ENCODE measurements around the gene ANTXR1. TPM values are rescaled to one million over a fixed set of nuclear protein-coding genes. Genes with fewer than 3 reads are reported as not detected.
"Not testable (repeated sequence)": the region's sequence is repeated elsewhere in the genome, so short reads cannot be mapped to it uniquely, and the experiment has no call there.

ANTXR1 gene
- polyA plus RNA-seq, 3 donors from 2014 or later: not detected

GRCh38 chr2:69216535-69217332 is 203.8 kb downstream of the ANTXR1 start:
- no peak overlapping the region for H3K4me3 Mint-ChIP-seq
- peaks cover 2 to 7% (median 3%) of the 10 kb centered on the region in 3 donors for H3K27me3 Mint-ChIP-seq (ENCODE audit: low read depth in 3 of 3)
- H3K9me3 Mint-ChIP-seq: no peaks in the 10 kb centered on the region
- no peak for DNase-seq
- H3K36me3 Mint-ChIP-seq: no peaks in the 10 kb centered on the region
- H3K4me1 Mint-ChIP-seq: no peaks in the 10 kb centered on the region
- no peak overlapping the region for H3K27ac Mint-ChIP-seq

DNA sequence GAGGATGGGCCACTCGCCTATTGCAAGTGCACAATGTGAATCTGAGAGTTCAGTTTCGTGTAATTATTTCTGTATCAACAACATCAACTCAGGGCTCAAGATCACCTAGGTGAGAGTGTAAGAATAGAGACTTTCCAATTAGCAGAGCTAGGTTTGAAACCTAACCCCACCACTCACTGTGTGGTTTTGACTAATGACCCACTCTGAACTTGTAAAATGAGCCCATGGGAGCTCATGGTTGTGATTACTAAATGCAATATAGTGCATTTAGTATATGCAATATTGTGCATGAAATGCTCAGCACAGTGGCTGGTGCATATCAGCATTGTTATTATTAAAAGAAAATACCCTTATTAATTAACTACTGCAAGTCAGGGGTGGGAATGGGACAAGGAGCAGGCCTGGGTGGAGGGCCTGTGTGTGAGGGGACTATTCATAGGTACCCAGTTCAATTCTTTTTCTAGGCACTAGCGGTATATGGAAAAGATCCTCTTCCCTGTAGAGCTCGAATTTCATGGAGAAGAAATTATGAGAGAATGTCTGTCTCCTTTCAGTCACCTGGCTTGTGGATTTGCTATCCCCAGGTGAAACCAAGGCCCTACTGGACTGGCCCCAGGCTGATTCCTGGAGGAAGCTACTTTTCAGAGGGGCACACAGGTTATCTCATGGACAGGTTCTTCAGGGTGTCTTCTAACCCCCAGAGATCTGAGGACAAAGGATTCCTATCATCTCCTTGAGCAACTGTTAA is 204.5 kb downstream of the ANTXR1 start:
- H3K27ac Mint-ChIP-seq: no peak overlapping the region
- no peak for DNase-seq
- peaks cover 2 to 12% (median 3%) of the 10 kb centered on the region in 3 donors for H3K27me3 Mint-ChIP-seq (ENCODE audit: low read depth in 3 of 3)
- H3K4me3 Mint-ChIP-seq: no peak overlapping the region
- H3K4me1 Mint-ChIP-seq: no peaks in the 10 kb centered on the region
- H3K36me3 Mint-ChIP-seq: no peaks in the 10 kb centered on the region
- no peaks in the 10 kb centered on the region for H3K9me3 Mint-ChIP-seq

DNA sequence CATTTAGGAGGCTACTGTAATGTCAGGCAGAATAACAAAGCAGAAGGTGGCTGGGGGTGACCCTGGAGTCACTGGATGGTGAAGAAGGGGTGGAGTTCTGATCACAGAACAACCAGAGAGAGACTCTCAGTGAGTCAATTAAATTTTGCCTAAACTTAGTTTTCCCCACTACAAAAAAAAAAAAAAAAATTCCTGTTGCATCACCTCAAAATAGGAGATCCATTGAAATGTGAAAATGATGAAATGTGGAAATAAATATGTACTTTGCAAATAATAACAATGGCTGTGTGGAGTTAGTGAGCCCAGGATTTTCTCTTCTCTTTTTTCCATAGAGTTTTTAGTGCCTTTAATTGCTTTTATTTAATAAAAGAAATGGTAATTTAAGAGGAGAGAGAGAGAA is 208.5 kb downstream of the ANTXR1 start:
- Mint-ChIP-seq H3K4me1 (no peaks in the 10 kb centered on the region), H3K27me3 (ENCODE audit: low read depth in 3 of 3) (peaks cover 3 to 18% (median 13%) of the 10 kb centered on the region in 3 donors), H3K36me3 (no peaks in the 10 kb centered on the region), H3K9me3 (no peaks in the 10 kb centered on the region), H3K4me3 (no peak overlapping the region), H3K27ac (no peak overlapping the region)
- no peak for DNase-seq

- DNase-seq: no peak
- H3K36me3 Mint-ChIP-seq: no peaks in the 10 kb centered on the region
- H3K27ac Mint-ChIP-seq: no peak overlapping the region
- peaks cover 3 to 21% (median 16%) of the 10 kb centered on the region in 3 donors for H3K27me3 Mint-ChIP-seq (ENCODE audit: low read depth in 3 of 3)
- peaks cover 0 to 2% (median 0%) of the 10 kb centered on the region in 6 donors for H3K9me3 Mint-ChIP-seq
- H3K4me1 Mint-ChIP-seq: no peaks in the 10 kb centered on the region
- no peak overlapping the region for H3K4me3 Mint-ChIP-seq
These were observed 209.2 kb downstream of the ANTXR1 start for GRCh38 chr2:69221960-69222751.

- H3K9me3 Mint-ChIP-seq: peaks cover 0 to 2% (median 0%) of the 10 kb centered on the region in 6 donors
- H3K4me1 Mint-ChIP-seq: no peaks in the 10 kb centered on the region
- H3K36me3 Mint-ChIP-seq: no peaks in the 10 kb centered on the region
- H3K27me3 Mint-ChIP-seq (ENCODE audit: low read depth in 3 of 3): peaks cover 3 to 21% (median 16%) of the 10 kb centered on the region in 3 donors
- no peak overlapping the region for H3K4me3 Mint-ChIP-seq
- no peak overlapping the region for H3K27ac Mint-ChIP-seq
- DNase-seq: no peak
These were observed 210.1 kb downstream of the ANTXR1 start for GRCh38 chr2:69222953-69223658.

DNA sequence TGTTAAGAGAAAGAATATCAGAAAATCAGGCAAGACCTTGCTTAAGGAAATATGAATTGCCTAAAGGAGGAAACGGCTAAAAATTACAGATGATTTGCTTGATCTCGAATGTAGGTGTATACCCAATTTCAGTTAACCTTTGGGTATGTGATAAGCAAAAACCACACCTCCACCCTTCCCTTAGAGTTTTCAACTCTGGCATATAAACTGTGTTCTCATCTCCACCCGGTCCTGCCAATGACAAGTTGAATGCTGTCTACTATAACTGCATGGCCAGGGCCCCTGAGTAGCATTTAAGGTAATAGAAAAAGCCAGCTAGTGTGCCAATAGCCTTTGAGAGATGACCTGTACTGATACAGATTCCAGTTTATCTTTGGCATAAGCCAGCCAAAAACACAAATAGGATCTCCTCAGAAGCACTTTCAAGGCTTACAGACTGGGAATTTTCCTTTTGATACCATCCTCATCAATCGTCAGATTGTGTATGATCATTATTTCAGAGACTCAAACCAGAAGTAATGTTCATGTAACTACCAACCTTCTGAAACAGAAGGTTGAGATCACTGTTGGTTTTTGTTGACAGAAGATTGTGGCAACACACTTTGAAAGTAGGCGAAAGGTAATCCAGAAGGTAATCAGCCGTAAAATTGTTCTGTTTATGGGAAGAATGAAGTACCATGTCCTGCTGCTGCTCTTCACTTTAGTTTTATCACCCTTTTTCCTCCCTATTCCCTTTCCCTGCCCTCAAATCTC is 211.0 kb downstream of the ANTXR1 start:
- H3K4me1 Mint-ChIP-seq: no peaks in the 10 kb centered on the region
- DNase-seq: no peak
- peaks cover 3 to 21% (median 16%) of the 10 kb centered on the region in 3 donors for H3K27me3 Mint-ChIP-seq (ENCODE audit: low read depth in 3 of 3)
- peaks cover 0 to 2% (median 0%) of the 10 kb centered on the region in 6 donors for H3K9me3 Mint-ChIP-seq
- no peak overlapping the region for H3K4me3 Mint-ChIP-seq
- no peak overlapping the region for H3K27ac Mint-ChIP-seq
- H3K36me3 Mint-ChIP-seq: no peaks in the 10 kb centered on the region

- H3K9me3 Mint-ChIP-seq: peaks cover 0 to 2% (median 0%) of the 10 kb centered on the region in 6 donors
- H3K27ac Mint-ChIP-seq: no peak overlapping the region
- H3K4me3 Mint-ChIP-seq: no peak overlapping the region
- peaks cover 3 to 17% (median 16%) of the 10 kb centered on the region in 3 donors for H3K27me3 Mint-ChIP-seq (ENCODE audit: low read depth in 3 of 3)
- no peaks in the 10 kb centered on the region for H3K36me3 Mint-ChIP-seq
- DNase-seq: no peak
- no peaks in the 10 kb centered on the region for H3K4me1 Mint-ChIP-seq
These were observed 211.5 kb downstream of the ANTXR1 start for GRCh38 chr2:69224512-69224837.

DNA sequence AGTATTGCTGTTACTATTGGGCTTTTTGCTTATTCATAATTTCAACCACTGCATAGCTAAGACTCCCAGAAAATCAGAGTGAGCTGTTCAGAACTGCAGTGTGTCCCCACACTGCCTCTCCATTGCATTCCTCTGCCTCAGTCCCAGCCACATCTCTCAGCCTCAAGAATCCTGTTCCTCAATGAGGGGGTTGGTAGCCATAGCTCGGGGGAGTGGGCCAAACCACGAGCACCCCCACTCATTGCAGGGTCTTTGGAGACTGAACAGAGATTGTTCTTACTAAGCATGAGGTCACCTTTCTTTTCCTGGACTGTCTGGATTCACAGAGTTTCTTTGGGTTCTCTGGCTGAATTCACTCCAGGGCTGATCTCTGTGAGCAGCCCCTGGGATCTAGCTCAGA is 213.0 kb downstream of the ANTXR1 start:
- Mint-ChIP-seq H3K27me3 (ENCODE audit: low read depth in 3 of 3) (peaks cover 3 to 25% (median 14%) of the 10 kb centered on the region in 3 donors), H3K4me1 (no peaks in the 10 kb centered on the region), H3K27ac (no peak overlapping the region), H3K4me3 (no peak overlapping the region), H3K36me3 (no peaks in the 10 kb centered on the region), H3K9me3 (peaks cover 0 to 2% (median 0%) of the 10 kb centered on the region in 6 donors)
- no peak for DNase-seq

DNA sequence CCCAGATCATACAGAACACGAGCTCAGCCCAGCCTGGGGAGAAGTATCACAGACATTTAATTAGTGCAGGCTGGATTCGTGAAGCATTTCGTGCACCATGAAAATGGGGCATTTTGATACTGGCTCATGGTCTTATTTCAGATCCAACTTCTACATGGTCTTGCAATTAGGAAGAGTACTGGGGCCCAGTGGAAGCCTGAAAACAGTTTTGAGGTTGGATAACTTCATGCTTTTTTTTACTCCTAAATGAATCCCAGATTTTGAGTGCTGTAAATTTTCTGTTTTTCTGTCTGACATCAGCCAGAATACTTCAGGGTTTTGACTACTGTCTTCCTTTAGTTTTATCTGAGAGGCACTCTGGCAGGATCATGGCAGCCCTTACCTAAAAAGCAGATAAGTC is 213.9 kb downstream of the ANTXR1 start:
- Mint-ChIP-seq H3K4me3 (no peak overlapping the region), H3K9me3 (peaks cover 0 to 2% (median 0%) of the 10 kb centered on the region in 6 donors), H3K27ac (no peak overlapping the region), H3K36me3 (no peaks in the 10 kb centered on the region), H3K4me1 (no peaks in the 10 kb centered on the region), H3K27me3 (ENCODE audit: low read depth in 3 of 3) (peaks cover 5 to 30% (median 18%) of the 10 kb centered on the region in 3 donors)
- DNase-seq: no peak

DNA sequence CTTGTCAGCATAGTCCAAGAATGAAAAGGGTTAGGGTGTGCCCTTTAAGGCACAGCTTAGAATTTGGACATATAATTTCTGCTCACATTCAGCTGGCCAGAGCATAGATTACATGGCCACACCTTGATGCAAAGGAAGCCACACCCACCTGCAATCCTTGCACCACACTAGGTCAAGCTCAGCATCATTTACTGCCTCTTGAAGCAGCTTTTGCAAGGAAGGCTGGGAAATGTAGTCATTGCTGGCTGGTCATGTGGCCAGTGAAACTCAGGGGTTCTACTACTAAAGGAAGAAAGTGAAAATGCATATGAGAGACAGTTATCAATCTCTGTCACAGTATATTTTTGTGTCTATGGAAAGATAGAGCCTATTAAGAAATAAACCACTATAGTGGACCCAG is 214.7 kb downstream of the ANTXR1 start:
- peaks cover 5 to 33% (median 15%) of the 10 kb centered on the region in 3 donors for H3K27me3 Mint-ChIP-seq (ENCODE audit: low read depth in 3 of 3)
- peaks cover 0 to 2% (median 0%) of the 10 kb centered on the region in 6 donors for H3K9me3 Mint-ChIP-seq
- no peaks in the 10 kb centered on the region for H3K36me3 Mint-ChIP-seq
- no peak overlapping the region for H3K27ac Mint-ChIP-seq
- H3K4me1 Mint-ChIP-seq: no peaks in the 10 kb centered on the region
- no peak overlapping the region for H3K4me3 Mint-ChIP-seq
- no peak for DNase-seq

DNA sequence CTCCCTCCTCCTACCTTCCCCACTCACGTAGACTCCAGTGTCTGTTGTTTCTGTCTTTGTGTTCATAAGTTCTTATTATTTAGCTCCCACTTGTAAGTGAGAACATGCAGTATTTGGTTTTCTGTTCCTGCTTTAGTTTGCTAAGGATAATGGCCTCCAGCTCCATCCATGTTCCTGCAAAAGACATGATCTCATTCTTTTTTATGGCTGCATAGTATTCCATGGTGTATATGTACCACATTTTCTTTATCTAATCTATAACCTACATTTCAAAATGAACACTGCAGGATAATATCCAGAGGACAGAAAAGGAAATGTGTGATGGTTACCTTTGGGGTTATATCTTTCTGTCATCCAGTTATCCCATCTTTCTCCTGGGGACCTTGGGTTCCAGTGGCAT is 218.0 kb downstream of the ANTXR1 start:
- H3K36me3 Mint-ChIP-seq, H3K4me1 Mint-ChIP-seq: not testable (repeated sequence)

GRCh38 chr2:69231612-69232277 is 218.8 kb downstream of the ANTXR1 start:
- H3K4me3 Mint-ChIP-seq: no peak overlapping the region
- peaks cover 5 to 27% (median 7%) of the 10 kb centered on the region in 3 donors for H3K27me3 Mint-ChIP-seq (ENCODE audit: low read depth in 3 of 3)
- no peaks in the 10 kb centered on the region for H3K36me3 Mint-ChIP-seq
- no peaks in the 10 kb centered on the region for H3K4me1 Mint-ChIP-seq
- peaks cover 0 to 2% (median 0%) of the 10 kb centered on the region in 6 donors for H3K9me3 Mint-ChIP-seq
- H3K27ac Mint-ChIP-seq: no peak overlapping the region
- no peak for DNase-seq

More for the DNA sequence above, 218.0 kb downstream of the ANTXR1 start:
- H3K4me3 Mint-ChIP-seq, H3K9me3 Mint-ChIP-seq, H3K27ac Mint-ChIP-seq, DNase-seq: not testable (repeated sequence)
- peaks cover 6 to 32% (median 8%) of the 10 kb centered on the region in 3 donors for H3K27me3 Mint-ChIP-seq (ENCODE audit: low read depth in 3 of 3)

Data from immature natural killer cell (primary cell).